ENCODE measurements around the gene HIGD2A. TPM values are rescaled to one million over a fixed set of nuclear protein-coding genes. Genes with fewer than 3 reads are reported as not detected.
A peak's percentile ranks its signal among the peaks of the same experiment; 100 is the strongest.

HIGD2A gene
- total RNA-seq, 1 experiment from 2014 or later: 199 TPM

DNA sequence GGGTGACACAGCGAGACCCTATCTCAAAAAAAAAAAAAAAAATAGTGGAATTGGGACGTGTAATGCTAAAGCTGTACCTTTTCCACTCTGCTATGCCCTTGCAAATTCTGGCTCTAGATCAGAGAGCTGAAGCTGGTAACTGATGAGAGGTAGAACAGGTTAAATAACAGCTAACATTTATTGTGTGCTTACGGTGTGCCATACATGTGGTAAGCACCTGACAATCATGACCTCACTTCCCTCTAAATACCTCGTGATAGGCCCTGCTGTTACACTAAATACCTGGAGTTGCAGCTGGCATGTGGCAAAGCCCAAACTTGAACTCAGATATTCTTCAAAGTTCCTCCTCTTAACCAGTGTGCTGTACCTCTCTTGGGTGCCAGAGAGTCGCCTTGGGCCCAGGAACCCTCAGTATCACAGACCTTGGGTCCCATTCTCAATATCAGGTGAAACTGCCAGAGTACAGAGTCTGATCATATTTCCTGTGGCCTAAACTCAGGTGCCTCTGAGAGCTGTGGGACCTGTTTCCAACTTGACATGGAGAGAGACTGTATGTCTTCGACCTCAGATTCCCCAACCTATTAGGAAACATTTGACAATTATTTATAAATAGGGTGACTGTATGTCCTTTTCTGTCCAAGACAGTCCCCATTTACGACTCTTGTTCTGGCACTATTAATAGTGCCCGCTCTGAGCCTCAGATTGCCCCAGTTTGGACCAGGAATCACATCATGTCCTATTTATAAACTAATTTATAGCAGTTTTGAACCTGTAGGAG is 18.4 kb upstream of the HIGD2A start:
- DNase-seq (ENCODE audit: low spot score): no peak

GRCh38 chr5:176371621-176372539 is 16.7 kb upstream of the HIGD2A start:
- peak; percentile 23 for DNase-seq (ENCODE audit: low spot score)

DNA sequence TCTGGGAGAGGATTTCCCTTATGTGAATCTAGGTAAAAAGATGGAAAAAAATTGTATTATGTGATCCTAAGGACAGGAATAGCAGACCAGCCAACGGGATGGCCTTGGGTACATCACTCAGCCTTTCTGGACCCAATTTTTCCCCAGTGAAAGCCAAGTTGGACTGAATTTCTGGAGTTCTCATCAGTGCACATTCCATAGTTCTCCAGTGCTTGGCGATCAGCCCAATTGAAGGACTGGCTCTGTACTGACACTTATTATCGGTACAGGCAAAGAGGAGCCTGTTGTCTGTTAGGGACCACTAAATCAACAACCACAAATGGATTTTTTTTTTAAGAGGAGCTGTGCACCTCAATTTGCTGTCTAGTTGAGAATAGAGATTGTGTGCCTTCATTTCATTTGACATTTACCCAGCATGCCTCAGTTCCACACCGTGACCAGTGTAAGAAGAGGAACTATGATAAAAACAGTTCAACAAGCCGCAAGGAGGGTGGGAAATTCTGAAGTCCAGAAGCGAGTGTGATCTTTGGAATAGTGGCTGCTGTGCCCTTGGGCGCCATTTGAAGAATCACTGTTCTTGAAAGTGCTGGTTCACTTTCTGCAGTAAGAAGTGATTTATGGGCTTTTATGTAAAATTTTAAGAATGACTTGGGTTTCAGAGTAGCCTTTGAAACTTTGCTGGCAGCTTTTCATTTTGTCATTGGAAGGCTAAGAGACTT is 15.3 kb upstream of the HIGD2A start:
- no peak for DNase-seq (ENCODE audit: low spot score)

GRCh38 chr5:176379881-176380280 is 8.7 kb upstream of the HIGD2A start:
- no peak for DNase-seq (ENCODE audit: low spot score)

- no peak for DNase-seq (ENCODE audit: low spot score)
Observed at GRCh38 chr5:176381423-176381822, 7.1 kb upstream of the HIGD2A start.

GRCh38 chr5:176381979-176382378 is 6.6 kb upstream of the HIGD2A start:
- no peak for DNase-seq (ENCODE audit: low spot score)

DNA sequence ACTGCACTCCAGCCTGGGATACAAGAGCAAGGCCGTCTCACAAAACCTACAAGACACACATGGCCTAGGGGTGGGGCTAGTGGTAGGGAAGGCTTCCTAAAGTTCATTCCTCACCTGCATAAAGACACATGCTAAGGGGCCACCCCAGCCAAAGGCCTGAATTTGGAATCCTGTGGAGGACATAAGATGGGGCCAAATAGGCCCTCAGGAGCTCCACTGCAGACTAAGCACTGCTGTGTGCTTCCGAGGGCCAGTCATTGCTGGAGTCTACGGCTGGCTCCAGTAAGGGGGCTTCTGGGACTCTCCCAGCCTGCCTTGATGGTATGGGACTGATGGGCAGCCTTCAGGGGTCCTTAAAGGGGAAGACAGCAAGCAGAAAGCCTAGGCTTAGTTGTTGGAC is 5.8 kb upstream of the HIGD2A start:
- DNase-seq (ENCODE audit: low spot score): no peak

DNA sequence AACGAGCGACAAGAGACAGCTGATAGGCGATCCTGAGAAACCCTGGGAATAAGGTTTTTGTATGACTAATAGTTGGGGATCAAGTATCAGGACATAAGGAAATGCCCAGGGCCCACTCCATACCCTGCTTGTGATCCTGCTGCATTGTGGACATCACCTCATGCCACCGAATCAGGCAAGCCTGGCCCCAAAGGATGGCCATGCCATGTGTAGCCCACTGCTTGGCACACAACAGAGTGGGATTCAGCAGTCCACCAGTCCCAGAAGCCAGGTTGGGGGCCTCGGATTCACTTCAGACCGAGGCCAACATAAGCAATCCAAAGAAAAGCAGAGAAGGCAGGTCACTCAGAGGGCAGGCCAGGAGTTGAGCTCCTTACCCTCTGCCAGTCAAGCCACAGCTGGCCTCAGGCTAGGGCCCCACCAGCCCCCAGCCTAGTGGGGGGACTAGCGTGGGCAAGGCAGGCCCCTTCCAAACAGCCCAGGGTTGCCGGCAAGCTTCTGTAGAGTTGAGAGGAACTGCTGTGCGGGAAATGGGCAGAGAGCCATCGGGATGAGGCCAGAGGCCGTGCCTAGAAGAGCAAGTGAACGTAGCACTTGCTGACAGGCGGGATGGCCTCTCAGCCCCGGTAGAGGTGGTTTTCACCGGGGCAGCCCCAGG is 5.2 kb upstream of the HIGD2A start:
- no peak for DNase-seq (ENCODE audit: low spot score)

DNA sequence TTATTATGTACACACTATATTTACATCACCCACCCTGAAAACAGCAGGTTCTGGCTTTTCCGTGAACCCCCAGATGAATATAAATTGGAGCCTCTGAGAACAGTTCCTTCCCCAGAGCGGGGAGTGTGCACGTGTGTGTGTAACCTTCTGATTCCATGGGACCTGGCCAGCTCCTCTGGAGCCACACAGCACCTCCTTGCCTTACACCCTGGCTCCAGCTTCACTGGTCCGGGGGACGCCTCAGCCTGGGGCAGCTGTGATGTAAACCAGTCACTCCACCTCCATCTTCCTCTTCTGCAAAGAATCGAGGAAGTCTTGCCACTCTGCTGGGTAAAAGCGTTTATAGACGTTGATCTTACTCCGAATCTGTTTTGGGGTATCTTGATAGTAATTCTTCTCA is 4.6 kb upstream of the HIGD2A start:
- no peak for DNase-seq (ENCODE audit: low spot score)

GRCh38 chr5:176384366-176384930 is 4.1 kb upstream of the HIGD2A start:
- no peak for DNase-seq (ENCODE audit: low spot score)

DNA sequence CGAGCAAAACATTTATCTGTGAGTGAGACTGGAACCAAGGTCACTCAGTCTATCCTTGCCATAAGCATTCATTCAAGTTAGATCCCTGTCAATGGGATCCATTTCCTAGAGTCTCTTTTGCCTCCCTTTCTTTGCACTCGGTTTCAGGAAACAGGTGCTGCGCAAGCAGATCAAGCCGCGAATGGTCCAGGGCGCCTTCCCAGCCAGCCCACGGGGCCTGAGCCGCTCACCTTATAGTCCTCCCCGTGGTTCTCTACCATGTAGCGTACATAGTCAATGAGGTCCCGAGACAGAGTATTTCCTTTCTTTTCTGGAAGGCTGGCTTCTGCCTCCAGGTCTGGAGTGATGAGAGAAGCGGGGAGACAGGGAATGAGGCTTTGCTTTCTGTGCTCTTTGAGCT is 3.6 kb upstream of the HIGD2A start:
- DNase-seq (ENCODE audit: low spot score): no peak

- no peak for DNase-seq (ENCODE audit: low spot score)
Observed at GRCh38 chr5:176386491-176386890, 2.1 kb upstream of the HIGD2A start.

DNA sequence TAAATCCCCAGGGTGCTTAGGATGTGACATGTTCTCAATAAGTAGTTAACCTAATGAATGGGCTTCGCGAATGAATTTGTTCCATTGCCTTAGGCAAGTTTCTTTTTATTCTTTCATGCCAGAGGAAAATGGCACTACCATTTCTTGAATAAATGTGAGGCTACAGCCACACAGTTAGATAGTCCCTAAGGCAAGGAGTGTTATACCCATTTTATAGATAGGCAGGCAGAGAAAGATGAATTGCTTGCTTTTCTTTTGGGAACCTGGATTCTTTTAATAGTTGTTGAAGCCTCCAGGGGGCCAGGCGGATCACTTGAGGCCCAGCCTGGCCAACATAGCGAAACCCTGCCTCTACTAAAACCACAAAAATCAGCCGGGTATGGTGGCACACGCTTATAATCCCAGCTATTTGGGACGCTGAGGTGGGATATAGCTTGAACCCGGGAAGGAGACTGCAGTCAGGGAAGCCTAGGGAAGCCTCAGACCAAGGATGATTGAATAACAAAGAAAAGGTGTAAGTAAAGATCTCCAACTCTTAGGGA is 1.1 kb upstream of the HIGD2A start:
- no peak for DNase-seq (ENCODE audit: low spot score)

GRCh38 chr5:176388003-176388443 is 528 bp upstream of the HIGD2A start:
- peak; percentile 25 for DNase-seq (ENCODE audit: low spot score)

GRCh38 chr5:176389135-176390123 is 878 bp downstream of the HIGD2A start:
- no peak for DNase-seq (ENCODE audit: low spot score)

- DNase-seq (ENCODE audit: low spot score): no peak
Observed at GRCh38 chr5:176391479-176391878, 2.9 kb downstream of the HIGD2A start.

- DNase-seq (ENCODE audit: low spot score): no peak
Observed at GRCh38 chr5:176391999-176392398, 3.4 kb downstream of the HIGD2A start.

GRCh38 chr5:176392526-176392925 is 4.0 kb downstream of the HIGD2A start:
- DNase-seq (ENCODE audit: low spot score): no peak

DNA sequence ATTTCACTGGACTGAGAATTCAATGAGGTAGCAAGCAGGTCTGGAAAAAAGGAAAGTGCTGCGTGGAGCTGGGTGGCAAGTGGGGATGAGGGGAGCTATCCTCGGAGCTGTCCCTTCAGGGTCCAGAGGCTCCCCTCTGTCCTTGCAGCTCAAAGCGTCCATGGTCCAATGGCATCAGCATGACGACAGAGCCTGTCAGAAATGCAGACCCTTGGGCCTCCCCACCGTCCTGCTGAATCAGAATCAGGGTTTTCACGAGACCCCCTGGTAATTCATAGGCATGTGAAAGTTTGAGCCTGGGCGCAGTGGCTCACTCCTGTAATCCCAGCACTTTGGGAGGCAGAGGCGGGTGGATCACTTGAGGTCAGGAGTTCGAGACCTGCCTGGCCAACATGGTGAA is 5.5 kb downstream of the HIGD2A start:
- DNase-seq (ENCODE audit: low spot score): no peak

All from A172 (cell line).